ENCODE data around the gene FRMD5.

FRMD5 gene

GRCh38 chr15:43879386-43880355, 315.4 kb downstream of the FRMD5 start:
- no peak for DNase-seq (ENCODE audit: low read depth)
- no peak overlapping the region for H3K4me3 ChIP-seq (ENCODE audit: low read length)
- TF ChIP-seq CTCF (conservative IDR thresholded peaks at IDR 0.05; ENCODE audit: low read depth, low read length), result no peak

GRCh38 chr15:43878446-43878845, 316.6 kb downstream of the FRMD5 start:
- DNase-seq (ENCODE audit: low read depth), result no peak
- TF ChIP-seq CTCF (conservative IDR thresholded peaks at IDR 0.05; ENCODE audit: low read depth, low read length), result no peak

GRCh38 chr15:43877371-43877770, 317.7 kb downstream of the FRMD5 start:
- no peak overlapping the region for H3K4me3 ChIP-seq (ENCODE audit: low read length)
- DNase-seq (ENCODE audit: low read depth), result no peak
- TF ChIP-seq CTCF (conservative IDR thresholded peaks at IDR 0.05; ENCODE audit: low read depth, low read length), result no peak

More at GRCh38 chr15:43878446-43878845, 316.6 kb downstream of the FRMD5 start:
- no peak overlapping the region for H3K4me3 ChIP-seq (ENCODE audit: low read length)

- no peak for TF ChIP-seq CTCF (conservative IDR thresholded peaks at IDR 0.05; ENCODE audit: low read depth, low read length)
- DNase-seq (ENCODE audit: low read depth), result no peak
- no peak overlapping the region for H3K4me3 ChIP-seq (ENCODE audit: low read length)
These were observed 318.2 kb downstream of the FRMD5 start for GRCh38 chr15:43876872-43877271.

GRCh38 chr15:43873651-43874050, 321.4 kb downstream of the FRMD5 start:
- DNase-seq (ENCODE audit: low read depth), result no peak
- no peak for TF ChIP-seq CTCF (conservative IDR thresholded peaks at IDR 0.05; ENCODE audit: low read depth, low read length)
- H3K4me3 ChIP-seq (ENCODE audit: low read length), result no peak overlapping the region

GRCh38 chr15:43872416-43873020, 322.6 kb downstream of the FRMD5 start:
- TF ChIP-seq CTCF (conservative IDR thresholded peaks at IDR 0.05; ENCODE audit: low read depth, low read length), result peak; percentile 80
- peak; percentile 54 for DNase-seq (ENCODE audit: low read depth)
- H3K4me3 ChIP-seq (ENCODE audit: low read length), result no peak overlapping the region

Measured in retinal pigment epithelial cell (primary cell).